Neural cell (in vitro differentiated cells): ENCODE measurements around the gene FOXP2.

Source experiments
- EP300 ChIP-seq: fragments of 450-650 bp; conservative IDR thresholded peaks from 2 replicates; pipeline ENCODE4 v1.6.1; 2014; ENCODE audit warnings: antibody characterized with exemption, mild to moderate bottlenecking, moderate library complexity; ENCODE audit not compliant: poor library complexity, severe bottlenecking
- POLR2AphosphoS5 ChIP-seq: IDR thresholded peaks from 2 replicates; pipeline ENCODE4 v1.6.1; 2012
- SMC3 ChIP-seq: fragments of 450-650 bp; conservative IDR thresholded peaks from 2 replicates; pipeline ENCODE4 v1.6.1; 2014; ENCODE audit warnings: antibody characterized with exemption, mild to moderate bottlenecking, moderate library complexity; ENCODE audit not compliant: poor library complexity
- TAF1 ChIP-seq: IDR thresholded peaks from 2 replicates; pipeline ENCODE4 v1.6.1; 2012; ENCODE audit warnings: low read depth
- TF ChIP-seq, protein P1 (sequence below): fragments of 450-650 bp; IDR thresholded peaks from 2 replicates; pipeline ENCODE4 v1.5.1; 2014; ENCODE audit warnings: antibody characterized with exemption, mild to moderate bottlenecking, moderate library complexity; ENCODE audit not compliant: poor library complexity, severe bottlenecking
- TF ChIP-seq, protein P2 (sequence below): IDR thresholded peaks from 2 replicates; pipeline ENCODE4 v1.6.1; 2012; ENCODE audit warnings: borderline replicate concordance

DNA sequence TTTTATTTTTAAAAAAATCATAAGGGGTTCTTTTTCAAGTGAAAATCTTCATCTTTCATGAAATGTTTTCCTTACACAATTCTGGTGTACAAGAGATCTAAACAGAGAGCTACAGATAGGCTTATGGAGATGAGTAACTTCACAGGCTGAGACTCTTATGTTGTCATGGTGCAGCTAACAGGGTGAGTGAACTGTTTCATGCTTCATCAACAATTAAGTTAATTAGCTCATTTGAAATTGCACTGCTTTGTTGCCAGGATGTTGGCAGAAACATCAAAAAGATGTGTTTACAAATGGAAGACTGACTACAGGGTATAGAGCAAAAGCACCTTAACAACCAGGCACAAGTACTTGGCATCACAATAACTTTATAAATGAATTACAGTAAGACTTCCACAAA, 230.8 kb downstream of the FOXP2 start:
- TF ChIP-seq, protein P1, sequence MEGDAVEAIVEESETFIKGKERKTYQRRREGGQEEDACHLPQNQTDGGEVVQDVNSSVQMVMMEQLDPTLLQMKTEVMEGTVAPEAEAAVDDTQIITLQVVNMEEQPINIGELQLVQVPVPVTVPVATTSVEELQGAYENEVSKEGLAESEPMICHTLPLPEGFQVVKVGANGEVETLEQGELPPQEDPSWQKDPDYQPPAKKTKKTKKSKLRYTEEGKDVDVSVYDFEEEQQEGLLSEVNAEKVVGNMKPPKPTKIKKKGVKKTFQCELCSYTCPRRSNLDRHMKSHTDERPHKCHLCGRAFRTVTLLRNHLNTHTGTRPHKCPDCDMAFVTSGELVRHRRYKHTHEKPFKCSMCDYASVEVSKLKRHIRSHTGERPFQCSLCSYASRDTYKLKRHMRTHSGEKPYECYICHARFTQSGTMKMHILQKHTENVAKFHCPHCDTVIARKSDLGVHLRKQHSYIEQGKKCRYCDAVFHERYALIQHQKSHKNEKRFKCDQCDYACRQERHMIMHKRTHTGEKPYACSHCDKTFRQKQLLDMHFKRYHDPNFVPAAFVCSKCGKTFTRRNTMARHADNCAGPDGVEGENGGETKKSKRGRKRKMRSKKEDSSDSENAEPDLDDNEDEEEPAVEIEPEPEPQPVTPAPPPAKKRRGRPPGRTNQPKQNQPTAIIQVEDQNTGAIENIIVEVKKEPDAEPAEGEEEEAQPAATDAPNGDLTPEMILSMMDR = no peak
- no peak for TF ChIP-seq TAF1
- no peak for TF ChIP-seq SMC3
- peak; percentile 18 for TF ChIP-seq POLR2AphosphoS5
- TF ChIP-seq, protein P2, sequence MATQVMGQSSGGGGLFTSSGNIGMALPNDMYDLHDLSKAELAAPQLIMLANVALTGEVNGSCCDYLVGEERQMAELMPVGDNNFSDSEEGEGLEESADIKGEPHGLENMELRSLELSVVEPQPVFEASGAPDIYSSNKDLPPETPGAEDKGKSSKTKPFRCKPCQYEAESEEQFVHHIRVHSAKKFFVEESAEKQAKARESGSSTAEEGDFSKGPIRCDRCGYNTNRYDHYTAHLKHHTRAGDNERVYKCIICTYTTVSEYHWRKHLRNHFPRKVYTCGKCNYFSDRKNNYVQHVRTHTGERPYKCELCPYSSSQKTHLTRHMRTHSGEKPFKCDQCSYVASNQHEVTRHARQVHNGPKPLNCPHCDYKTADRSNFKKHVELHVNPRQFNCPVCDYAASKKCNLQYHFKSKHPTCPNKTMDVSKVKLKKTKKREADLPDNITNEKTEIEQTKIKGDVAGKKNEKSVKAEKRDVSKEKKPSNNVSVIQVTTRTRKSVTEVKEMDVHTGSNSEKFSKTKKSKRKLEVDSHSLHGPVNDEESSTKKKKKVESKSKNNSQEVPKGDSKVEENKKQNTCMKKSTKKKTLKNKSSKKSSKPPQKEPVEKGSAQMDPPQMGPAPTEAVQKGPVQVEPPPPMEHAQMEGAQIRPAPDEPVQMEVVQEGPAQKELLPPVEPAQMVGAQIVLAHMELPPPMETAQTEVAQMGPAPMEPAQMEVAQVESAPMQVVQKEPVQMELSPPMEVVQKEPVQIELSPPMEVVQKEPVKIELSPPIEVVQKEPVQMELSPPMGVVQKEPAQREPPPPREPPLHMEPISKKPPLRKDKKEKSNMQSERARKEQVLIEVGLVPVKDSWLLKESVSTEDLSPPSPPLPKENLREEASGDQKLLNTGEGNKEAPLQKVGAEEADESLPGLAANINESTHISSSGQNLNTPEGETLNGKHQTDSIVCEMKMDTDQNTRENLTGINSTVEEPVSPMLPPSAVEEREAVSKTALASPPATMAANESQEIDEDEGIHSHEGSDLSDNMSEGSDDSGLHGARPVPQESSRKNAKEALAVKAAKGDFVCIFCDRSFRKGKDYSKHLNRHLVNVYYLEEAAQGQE = no peak
- no peak for TF ChIP-seq EP300
